GM18499 (cell line): ENCODE results near the gene EID1.
"Not testable (repeated sequence)": the region's sequence is repeated elsewhere in the genome, so short reads cannot be mapped to it uniquely, and the experiment has no call there.

Experiments
- ATAC-seq: cut with Tn5 transposase; IDR thresholded peaks from one replicate; pipeline ENCODE4 v1.9.1; 2021; ENCODE audit warnings: moderate number of reproducible peaks; ENCODE audit not compliant: insufficient read depth, unreplicated experiment

Gene EID1

GRCh38 chr15:48905216-48905615 is 27.3 kb downstream of the EID1 start:
- no peak for ATAC-seq

- no peak for ATAC-seq
Measured at GRCh38 chr15:48905847-48906246, 27.9 kb downstream of the EID1 start.

- not testable (repeated sequence) for ATAC-seq
Measured at GRCh38 chr15:48909313-48909712, 31.4 kb downstream of the EID1 start.

- ATAC-seq, result not testable (repeated sequence)
Measured at GRCh38 chr15:48910554-48910953, 32.6 kb downstream of the EID1 start.

- no peak for ATAC-seq
Measured at GRCh38 chr15:48913141-48913540, 35.2 kb downstream of the EID1 start.

GRCh38 chr15:48914717-48915116 is 36.8 kb downstream of the EID1 start:
- no peak for ATAC-seq

GRCh38 chr15:48915861-48916260 is 37.9 kb downstream of the EID1 start:
- ATAC-seq, result no peak

- ATAC-seq, result no peak
Measured at GRCh38 chr15:48916721-48917120, 38.8 kb downstream of the EID1 start.

GRCh38 chr15:48922046-48922445 is 44.1 kb downstream of the EID1 start:
- no peak for ATAC-seq

GRCh38 chr15:48924528-48925393 is 46.8 kb downstream of the EID1 start:
- no peak for ATAC-seq

GRCh38 chr15:48925714-48926223 is 47.8 kb downstream of the EID1 start:
- no peak for ATAC-seq

GRCh38 chr15:48928877-48929538 is 51.1 kb downstream of the EID1 start:
- ATAC-seq, result no peak

- ATAC-seq, result no peak
Measured at GRCh38 chr15:48929661-48930060, 51.7 kb downstream of the EID1 start.
